ENCODE results near the gene APBA2.

The APBA2 gene

GRCh38 chr15:29061746-29062145, 176.0 kb downstream of the APBA2 start:
- Histone ChIP-seq H3K9me3 (ENCODE audit: control insufficient read depth, insufficient read depth, low read depth, low read length) (no peaks in the 10 kb centered on the region), H3K36me3 (ENCODE audit: control insufficient read depth in 2 of 2, insufficient read depth in 1 of 2, low read length in 2 of 2) (no peaks in the 10 kb centered on the region), H3K4me3 (ENCODE audit: low read depth, low read length) (no peak overlapping the region), H3K27ac (ENCODE audit: extremely low read depth, low read depth, low read length) (no peak overlapping the region), H3K4me1 (ENCODE audit: control insufficient read depth, insufficient read depth, low read length) (no peaks in the 10 kb centered on the region)
- ChIA-PET POLR2A (no interaction called here), CTCF (no interaction called here)
- no peak for TF ChIP-seq ZFHX2 (tag by site-specific recombination; conservative IDR thresholded peaks at IDR 0.05)
- no peak for TF ChIP-seq ZNF292 (tag by site-specific recombination; IDR thresholded peaks at IDR 0.05; ENCODE audit: borderline replicate concordance, low read depth)

- POLR2A ChIA-PET: no interaction called here
- no peak overlapping the region for H3K4me3 ChIP-seq (ENCODE audit: low read depth, low read length)
- no peak for TF ChIP-seq ZNF112 (tag by site-specific recombination; IDR thresholded peaks at IDR 0.05)
- TF ChIP-seq ZNF473 (tag by site-specific recombination; IDR thresholded peaks at IDR 0.05): no peak
- no peak for TF ChIP-seq YY1 (tag by site-specific recombination; IDR thresholded peaks at IDR 0.05)
- TF ChIP-seq REPIN1 (tag by site-specific recombination; IDR thresholded peaks at IDR 0.05; ENCODE audit: low read depth): no peak
- TF ChIP-seq ZNF311 (tag by site-specific recombination; IDR thresholded peaks at IDR 0.05; ENCODE audit: borderline replicate concordance): no peak
- TF ChIP-seq ZNF223 (tag by site-specific recombination; IDR thresholded peaks at IDR 0.05): no peak
- no peak for TF ChIP-seq ZNF221 (tag by site-specific recombination; IDR thresholded peaks at IDR 0.05; ENCODE audit: borderline replicate concordance)
- no peak for TF ChIP-seq ZNF707 (tag by site-specific recombination; IDR thresholded peaks at IDR 0.05)
- no peak for TF ChIP-seq MYNN (tag by site-specific recombination; IDR thresholded peaks at IDR 0.05; ENCODE audit: borderline replicate concordance)
- no peak overlapping the region for H3K27ac ChIP-seq (ENCODE audit: extremely low read depth, low read depth, low read length)
- CTCF ChIA-PET: no interaction called here
- H3K36me3 ChIP-seq (ENCODE audit: control insufficient read depth in 2 of 2, insufficient read depth in 1 of 2, low read length in 2 of 2): no peaks in the 10 kb centered on the region
- no peaks in the 10 kb centered on the region for H3K4me1 ChIP-seq (ENCODE audit: control insufficient read depth, insufficient read depth, low read length)
- no peaks in the 10 kb centered on the region for H3K9me3 ChIP-seq (ENCODE audit: control insufficient read depth, insufficient read depth, low read depth, low read length)
Observed at GRCh38 chr15:29062179-29062591, 176.4 kb downstream of the APBA2 start.

- Histone ChIP-seq H3K4me1 (ENCODE audit: control insufficient read depth, insufficient read depth, low read length) (no peaks in the 10 kb centered on the region), H3K27ac (ENCODE audit: extremely low read depth, low read depth, low read length) (no peak overlapping the region), H3K4me3 (ENCODE audit: low read depth, low read length) (no peak overlapping the region), H3K36me3 (ENCODE audit: control insufficient read depth in 2 of 2, insufficient read depth in 1 of 2, low read length in 2 of 2) (no peaks in the 10 kb centered on the region), H3K9me3 (ENCODE audit: control insufficient read depth, insufficient read depth, low read depth, low read length) (no peaks in the 10 kb centered on the region)
- CTCF ChIA-PET: no interaction called here
- POLR2A ChIA-PET: no interaction called here
- TF ChIP-seq ZNF623 (tag by site-specific recombination; IDR thresholded peaks at IDR 0.05) (no peak), ZNF10 (tag by site-specific recombination; IDR thresholded peaks at IDR 0.05) (no peak), ZNF132 (tag by site-specific recombination; IDR thresholded peaks at IDR 0.05; ENCODE audit: borderline replicate concordance) (no peak), MEIS1 (CRISPR knock-in tag; IDR thresholded peaks at IDR 0.05; ENCODE audit: borderline replicate concordance) (no peak), ZNF449 (tag by site-specific recombination; IDR thresholded peaks at IDR 0.05) (no peak), ZBTB26 (tag by site-specific recombination; optimal IDR thresholded peaks at IDR 0.05) (no peak), ZNF660 (tag by site-specific recombination; IDR thresholded peaks at IDR 0.05) (no peak), ZNF837 (tag by site-specific recombination; IDR thresholded peaks at IDR 0.05) (no peak), ZNF16 (tag by site-specific recombination; IDR thresholded peaks at IDR 0.05; ENCODE audit: low read depth) (no peak), PRDM6 (tag by site-specific recombination; IDR thresholded peaks at IDR 0.05) (no peak), ZNF274 (IDR thresholded peaks at IDR 0.05; ENCODE audit: low read length) (no peak), ZNF274 (tag by site-specific recombination; IDR thresholded peaks at IDR 0.05; ENCODE audit: borderline replicate concordance) (no peak), ZNF146 (tag by site-specific recombination; IDR thresholded peaks at IDR 0.05) (no peak), ZNF23 (tag by site-specific recombination; IDR thresholded peaks at IDR 0.05; ENCODE audit: borderline replicate concordance) (no peak), ZNF645 (tag by site-specific recombination; IDR thresholded peaks at IDR 0.05) (no peak), ZNF202 (tag by site-specific recombination; IDR thresholded peaks at IDR 0.05; ENCODE audit: borderline replicate concordance) (no peak)
Observed at GRCh38 chr15:29062626-29063025, 176.9 kb downstream of the APBA2 start.
